Measurements from ENCODE around the gene DLX3. TPM values are rescaled to one million over a fixed set of nuclear protein-coding genes. Genes with fewer than 3 reads are reported as not detected.

Gene DLX3
- total and polyA plus RNA-seq, 2 of the 8 experiments (the other 6 are each of a cell fraction or from before 2014, with no cell fraction given): 0.15 to 0.20 TPM

- TF ChIP-seq TAF1 (IDR thresholded peaks at IDR 0.05; ENCODE audit: low read depth, low read length) (peak; percentile 24; the same call in 1 of the 2 replicates), YY1 (IDR thresholded peaks at IDR 0.05; ENCODE audit: low read depth, low read length) (peak; percentile 47; the same call in 1 of the 2 replicates), TEAD4 (IDR thresholded peaks at IDR 0.05; ENCODE audit: low read depth, low read length) (peak; percentile 51; the same call in 1 of the 2 replicates), SIN3A (conservative IDR thresholded peaks at IDR 0.05 in 1 of 2, IDR thresholded peaks at IDR 0.05 in 1 of 2; ENCODE audit: low read depth in 1 of 2, low read length in 2 of 2) (peak; percentile 86 to 94; a peak in 3 of 4 replicates), CHD2 (IDR thresholded peaks at IDR 0.05; ENCODE audit: low read length) (no peak), ATF3 (IDR thresholded peaks at IDR 0.05; ENCODE audit: insufficient read depth, low read depth, low read length) (0 out of 2 replicates have a peak, but pooled peaks have one; percentile 45), SP1 (IDR thresholded peaks at IDR 0.05; ENCODE audit: low read depth, low read length) (peak; percentile 46; the same call in 1 of the 2 replicates)
These were observed 14.3 kb downstream of the DLX3 start (continued) for GRCh38 chr17:49980703-49981197.
